Ovary (tissue), 9 donors: Measurements from ENCODE around the gene OR4D11. TPM values are rescaled to one million over a fixed set of nuclear protein-coding genes. Genes with fewer than 3 reads are reported as not detected.
A peak's percentile ranks its signal among the peaks of the same experiment; 100 is the strongest.
"Not testable (repeated sequence)": the region's sequence is repeated elsewhere in the genome, so short reads cannot be mapped to it uniquely, and the experiment has no call there.

ENCODE experiments used
- DNase-seq, 5 donors: peaks; one replicate each; pipeline ENCODE4 v3.0.0-alpha.2; 2019 to 2020
- H3K27ac ChIP-seq, 2 donors: fragments of 200-600 bp; one replicate each; pipeline versions ENCODE4 v1.5.1 to v1.8.0; 2019 to 2022
- H3K27me3 ChIP-seq: fragments of 200-600 bp; one replicate; pipeline ENCODE4 v1.8.0; 2022
- H3K36me3 ChIP-seq: fragments of 200-600 bp; sonication (generic); one replicate; pipeline ENCODE4 v1.5.1; 2019
- H3K4me1 ChIP-seq: one replicate; pipeline ENCODE4 v1.8.1; 2013; ENCODE audit warnings: mild to moderate bottlenecking, moderate library complexity; ENCODE audit not compliant: insufficient read depth
- H3K4me3 ChIP-seq: fragments of 200-600 bp; sonication (generic); one replicate; pipeline ENCODE4 v1.5.1; 2017
- H3K9me3 ChIP-seq, 2 donors: fragments of 200-600 bp in 1 of 2; sonication (generic) in 1 of 2; one replicate each; pipeline versions ENCODE4 v1.5.1 to v1.8.1; 2013 to 2019; ENCODE audit warnings: mild to moderate bottlenecking in 1 of 2, moderate library complexity in 1 of 2
- CTCF ChIP-seq, 3 donors: fragments of 450-650 bp in 2 of 3; fragments of 200-600 bp in 1 of 3; IDR thresholded peaks; one replicate each; pipeline versions ENCODE4 v1.5.1 to v1.8.0; 2016 to 2022; ENCODE audit warnings: antibody characterized with exemption in 3 of 3, mild to moderate bottlenecking in 1 of 3
- EP300 ChIP-seq: sonication (generic); formaldehyde crosslinking; IDR thresholded peaks from one replicate; pipeline ENCODE4 v1.6.1; 2017; ENCODE audit warnings: antibody characterized with exemption
- POLR2A ChIP-seq: fragments of 450-650 bp; IDR thresholded peaks from one replicate; pipeline ENCODE4 v1.6.1; 2017; ENCODE audit warnings: antibody characterized with exemption, mild to moderate bottlenecking, moderate library complexity
- WGBS, 3 donors: extraction: QIAGEN DNeasy Blood & Tissue Kit in 1 of 3; methylation state at CpG; one replicate each; pipeline versions ENCODE4 v1.1.5 to v1.1.7; 2013 to 2017; 5-methylcytosine and 5-hydroxymethylcytosine counted together
- intact Hi-C, 4 donors: fragments of 100-400 bp; cut with DNase I; formaldehyde crosslinking; loops; one replicate each; pipeline versions ENCODE4 v1.11.0 to v1.15.1; 2022 to 2023
- polyA plus RNA-seq, 2 donors: library from polyadenylated mRNA; stranded (reverse); fragments of 200-250 nt in 1 of 2; fragments of 350-450 nt in 1 of 2; fragmentation: Illumina TruSeq in 1 of 2; extraction: RNeasy Lipid Tissue Mini Kit (QIAGEN cat#74804) in 1 of 2; gene quantifications; one replicate each; pipeline ENCODE4 v1.2.3, GENCODE V29; 2013 to 2014
- total RNA-seq, 7 donors: library from RNA; depleted of rRNA in 2 of 7; stranded (reverse); fragments of >200 nt in 2 of 7; fragmentation: NEBNext Ultra II Directional in 3 of 7; extraction: Animal tissue kit (Norgen Biotek cat#: 25700) in 3 of 7; gene quantifications; one replicate each; pipeline versions ENCODE4 v1.1.0 to v1.2.4, GENCODE V29; 2016 to 2023
- donor health status: DM: no; HTN: no; CAD: no; lungs with moderate emphysema.
- donor health status: DM: no; HTN: no; CAD: no.
- donor health status: Bipolar disorder and iron deficiency.
- donor health status: DM: yes; HTN: yes; CAD: no.
- donor health status: DM: no; HTN: no; CAD: no.
- donor health status: DM: yes; HTN: yes; CAD: no.

The OR4D11 gene
- total and polyA plus RNA-seq, 9 donors: not detected

GRCh38 chr11:59544869-59545178 is 41.4 kb downstream of the OR4D11 start:
- no peak overlapping the region for H3K4me3 ChIP-seq
- H3K9me3 ChIP-seq: no peaks in the 10 kb centered on the region
- DNase-seq: no peak
- intact Hi-C loops: loop anchor here in 1 of 4 donors (10.0 kb wide), 1 partner anchor 120 kb away; the partner anchor contains the start of gene PATL1
- H3K27ac ChIP-seq: peak overlapping the region; percentile 23 to 91
- WGBS, 3 donors: 35 to 71% (median 38%) methylated on average over 3 of the region's 3 CpGs
- peaks cover 13% of the 10 kb centered on the region for H3K4me1 ChIP-seq
- H3K36me3 ChIP-seq: no peaks in the 10 kb centered on the region
- TF ChIP-seq POLR2A (no peak), EP300 (no peak), CTCF (IDR thresholded peaks at IDR 0.05) (no peak)
- H3K27me3 ChIP-seq: no peaks in the 10 kb centered on the region

DNA sequence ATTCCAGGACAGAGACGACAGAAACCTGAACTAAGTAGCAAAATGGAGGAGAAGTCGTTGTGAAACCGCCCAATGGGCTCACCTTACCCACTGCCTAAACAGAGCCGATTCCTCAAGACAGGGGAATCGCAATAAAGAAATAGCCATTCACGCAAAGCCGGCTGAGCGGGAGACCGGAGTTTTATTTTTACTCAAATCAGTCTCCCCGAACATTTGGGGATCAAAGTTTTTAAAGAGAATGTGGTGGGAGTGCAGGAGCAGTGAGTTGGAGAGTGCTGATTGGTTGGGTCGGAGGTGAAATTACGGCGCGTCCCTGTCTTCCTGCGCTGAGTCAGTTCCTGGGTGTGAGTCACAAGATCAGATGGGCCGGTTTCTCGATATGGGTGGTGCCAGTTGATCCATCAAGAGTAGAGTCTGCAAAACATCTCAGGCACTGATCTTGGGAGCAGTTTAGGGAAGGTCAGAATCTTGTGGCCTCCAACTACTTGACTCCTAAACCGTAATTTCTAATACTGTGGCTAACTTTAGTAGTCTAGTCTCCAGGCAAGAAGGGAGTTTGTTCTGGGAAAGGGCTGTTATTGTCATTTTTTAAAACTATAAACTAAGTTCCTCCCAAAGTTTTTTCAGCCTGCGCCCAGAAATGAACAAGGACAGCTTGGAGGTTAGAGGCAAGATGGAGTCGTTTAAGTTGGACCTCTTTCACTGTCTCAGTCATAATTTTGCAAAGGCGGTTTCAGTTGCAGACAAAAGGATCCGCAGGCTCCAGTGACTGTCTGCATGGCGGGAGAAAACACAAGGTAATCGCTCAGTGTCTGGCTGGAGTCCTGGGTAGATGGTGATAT is 42.0 kb downstream of the OR4D11 start:
- no peak for TF ChIP-seq EP300
- peak; percentile 60 for TF ChIP-seq POLR2A
- no peaks in the 10 kb centered on the region for H3K27me3 ChIP-seq
- H3K4me1 ChIP-seq: peaks cover 13% of the 10 kb centered on the region
- 21 to 57% (median 26%) methylated on average over 24 of the region's 24 CpGs for WGBS, 3 donors
- no peak overlapping the region for H3K4me3 ChIP-seq
- intact Hi-C loops: loop anchor here in 1 of 4 donors (10.0 kb wide), 1 partner anchor 119 kb away; the partner anchor contains the start of gene PATL1
- peak overlapping the region; percentile 23 to 91 for H3K27ac ChIP-seq
- H3K9me3 ChIP-seq: no peaks in the 10 kb centered on the region
- no peaks in the 10 kb centered on the region for H3K36me3 ChIP-seq
- peak; percentile 78 to 89 (median 84) for DNase-seq

DNA sequence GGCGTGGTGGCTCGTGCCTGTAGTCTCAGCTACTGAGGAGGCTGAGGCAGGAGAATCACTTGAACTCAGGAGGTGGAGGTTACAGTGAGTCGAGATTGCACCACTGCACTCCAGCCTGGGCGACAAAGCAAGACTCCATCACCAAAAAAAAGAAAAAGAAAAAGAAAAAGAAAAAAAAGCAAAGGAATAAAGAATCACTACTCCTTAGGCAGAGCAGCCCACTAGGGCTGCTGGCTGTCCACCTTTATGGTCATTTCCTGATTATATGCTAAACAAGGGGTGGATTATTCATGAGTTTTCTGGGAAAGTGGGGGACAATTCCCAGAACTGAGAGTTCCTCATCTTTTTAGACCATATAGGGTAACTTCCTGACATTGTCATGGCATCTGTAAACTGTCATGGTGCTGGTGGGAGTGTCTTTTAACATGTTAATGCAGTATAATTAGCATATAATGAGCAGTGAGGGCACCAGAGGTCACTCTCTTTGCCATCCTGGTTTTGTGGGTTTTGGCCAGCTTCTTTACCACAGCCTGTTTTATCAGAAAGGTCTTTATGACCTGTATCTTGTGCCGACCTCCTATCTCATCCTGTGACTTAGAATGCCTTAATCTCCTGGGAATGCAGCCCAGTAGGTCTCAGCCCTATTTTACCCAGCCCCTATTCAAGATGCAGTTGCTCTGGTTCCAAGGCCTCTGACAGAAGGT is 44.4 kb downstream of the OR4D11 start:
- 71 to 72% (median 72%) methylated on average over 5 of the region's 5 CpGs for WGBS, 3 donors
- peaks cover 13% of the 10 kb centered on the region for H3K4me1 ChIP-seq
- not testable (repeated sequence) for H3K27me3 ChIP-seq, H3K9me3 ChIP-seq, H3K4me3 ChIP-seq, H3K36me3 ChIP-seq
- H3K27ac ChIP-seq: peak overlapping the region; percentile 11 to 91
- intact Hi-C loops: loop anchor here in 1 of 4 donors (10.0 kb wide), 1 partner anchor 117 kb away; the partner anchor contains the start of gene PATL1
- DNase-seq: peak in 1 of 5 donors; percentile 23

GRCh38 chr11:59548309-59548656 is 44.9 kb downstream of the OR4D11 start:
- Histone ChIP-seq H3K9me3 (no peaks in the 10 kb centered on the region), H3K4me3 (no peak overlapping the region), H3K27me3 (no peaks in the 10 kb centered on the region), H3K4me1 (peaks cover 16% of the 10 kb centered on the region), H3K36me3 (no peaks in the 10 kb centered on the region), H3K27ac (peak overlapping the region in 1 of 2 donors; percentile 91)
- intact Hi-C loops: loop anchor here in 1 of 4 donors (10.0 kb wide), 1 partner anchor 117 kb away; the partner anchor contains the start of gene PATL1
- TF ChIP-seq POLR2A (no peak), CTCF (IDR thresholded peaks at IDR 0.05) (no peak), EP300 (no peak)
- no peak for DNase-seq
- WGBS, 3 donors: 83 to 90% (median 87%) methylated on average over 5 of the region's 5 CpGs

- peaks cover 11% of the 10 kb centered on the region for H3K4me1 ChIP-seq
- DNase-seq: peak; percentile 78 to 85 (median 84)
- peak overlapping the region; percentile 86 to 91 for H3K27ac ChIP-seq
- peak overlapping the region; percentile 60 for H3K4me3 ChIP-seq
- no peaks in the 10 kb centered on the region for H3K9me3 ChIP-seq
- no peaks in the 10 kb centered on the region for H3K36me3 ChIP-seq
- intact Hi-C loops: loop anchor here in 1 of 4 donors (10.0 kb wide), 1 partner anchor 1886 kb away; the partner anchor contains the start of gene ZDHHC5
- TF ChIP-seq POLR2A (no peak), CTCF (IDR thresholded peaks at IDR 0.05) (peak in 2 of 3 donors; percentile 61 to 74)
- H3K27me3 ChIP-seq: no peaks in the 10 kb centered on the region
- 1 to 3% (median 1%) methylated on average over 31 of the region's 31 CpGs for WGBS, 3 donors
Observed at GRCh38 chr11:59550368-59550841, 47.0 kb downstream of the OR4D11 start.
